ENCODE measurements around the gene KCNB1. TPM values are rescaled to one million over a fixed set of nuclear protein-coding genes. Genes with fewer than 3 reads are reported as not detected.

The KCNB1 gene
- polyA plus RNA-seq, 1 experiment, result 0.13 TPM

DNA sequence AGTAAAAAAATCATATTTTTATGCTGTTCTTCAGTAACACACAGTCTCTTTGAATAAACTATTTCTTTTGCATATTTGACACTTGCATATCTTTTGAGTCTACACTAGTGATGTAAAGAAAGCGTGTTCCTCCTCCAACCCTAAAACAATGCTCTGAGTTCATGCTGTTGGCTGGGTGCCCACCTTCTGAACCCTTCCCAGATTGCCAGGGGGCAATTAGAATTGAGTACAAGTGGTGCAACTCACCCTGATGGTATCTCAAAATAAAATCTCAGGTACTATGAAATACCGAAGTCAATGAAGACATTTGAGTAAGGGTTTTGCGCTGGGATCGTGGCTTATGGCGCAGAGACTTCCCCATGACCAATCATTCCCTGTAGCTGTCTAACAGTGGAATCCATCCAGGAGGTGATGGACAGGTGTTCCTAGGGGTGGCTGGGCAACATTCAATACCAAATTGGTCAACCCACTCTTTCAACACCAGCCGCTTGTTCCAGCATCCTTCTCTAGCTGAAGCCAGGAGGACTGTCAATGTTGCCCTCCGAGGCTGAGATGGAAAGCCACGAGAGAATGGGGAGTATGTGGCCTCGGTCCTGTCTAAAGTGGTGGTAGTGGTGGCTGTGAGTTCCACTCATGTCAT, 110.3 kb downstream of the KCNB1 start:
- peaks cover 10% of the 10 kb centered on the region for H3K27me3 ChIP-seq (ENCODE audit: control insufficient read depth, insufficient read depth, low read length)
- POLR2A ChIA-PET, result no interaction called here
- no peak overlapping the region for H3K4me3 ChIP-seq (ENCODE audit: low read depth, low read length)
- TF ChIP-seq, protein P1, sequence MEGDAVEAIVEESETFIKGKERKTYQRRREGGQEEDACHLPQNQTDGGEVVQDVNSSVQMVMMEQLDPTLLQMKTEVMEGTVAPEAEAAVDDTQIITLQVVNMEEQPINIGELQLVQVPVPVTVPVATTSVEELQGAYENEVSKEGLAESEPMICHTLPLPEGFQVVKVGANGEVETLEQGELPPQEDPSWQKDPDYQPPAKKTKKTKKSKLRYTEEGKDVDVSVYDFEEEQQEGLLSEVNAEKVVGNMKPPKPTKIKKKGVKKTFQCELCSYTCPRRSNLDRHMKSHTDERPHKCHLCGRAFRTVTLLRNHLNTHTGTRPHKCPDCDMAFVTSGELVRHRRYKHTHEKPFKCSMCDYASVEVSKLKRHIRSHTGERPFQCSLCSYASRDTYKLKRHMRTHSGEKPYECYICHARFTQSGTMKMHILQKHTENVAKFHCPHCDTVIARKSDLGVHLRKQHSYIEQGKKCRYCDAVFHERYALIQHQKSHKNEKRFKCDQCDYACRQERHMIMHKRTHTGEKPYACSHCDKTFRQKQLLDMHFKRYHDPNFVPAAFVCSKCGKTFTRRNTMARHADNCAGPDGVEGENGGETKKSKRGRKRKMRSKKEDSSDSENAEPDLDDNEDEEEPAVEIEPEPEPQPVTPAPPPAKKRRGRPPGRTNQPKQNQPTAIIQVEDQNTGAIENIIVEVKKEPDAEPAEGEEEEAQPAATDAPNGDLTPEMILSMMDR (IDR thresholded peaks at IDR 0.05; ENCODE audit: insufficient read depth, low read depth, low read length), result no peak
- CTCF ChIA-PET, result interaction anchor here (4.4 kb wide), 1 partner anchor 12 kb away, joined by 28 read pairs; no protein-coding TSS in a partner anchor
- H3K36me3 ChIP-seq (ENCODE audit: control insufficient read depth, insufficient read depth, low read length), result no peaks in the 10 kb centered on the region
- DNase-seq (ENCODE audit: low read depth), result no peak

DNA sequence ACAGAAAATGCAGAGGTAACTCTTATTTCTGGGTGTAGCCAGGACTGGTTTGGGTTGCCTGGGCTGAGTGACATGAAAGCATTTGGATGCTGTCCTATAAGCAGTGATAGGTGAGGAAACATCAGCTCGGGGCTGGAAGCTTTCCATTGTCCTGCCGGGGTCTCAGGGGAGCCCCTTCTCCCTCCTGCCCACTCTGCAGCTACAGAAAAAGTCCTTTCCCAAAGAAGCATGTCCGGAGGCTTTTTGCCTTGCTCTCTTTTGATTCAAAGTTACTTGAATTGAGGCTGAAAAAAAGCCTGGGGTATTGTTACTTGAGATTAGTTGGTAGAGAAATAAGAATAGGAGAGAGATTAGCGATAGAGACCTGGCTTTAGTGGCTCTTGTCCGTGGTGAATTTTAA, 113.9 kb downstream of the KCNB1 start:
- TF ChIP-seq, protein P1 (IDR thresholded peaks at IDR 0.05; ENCODE audit: insufficient read depth, low read depth, low read length), result no peak
- no peak for DNase-seq (ENCODE audit: low read depth)
- Histone ChIP-seq H3K4me3 (ENCODE audit: low read depth, low read length) (no peak overlapping the region), H3K36me3 (ENCODE audit: control insufficient read depth, insufficient read depth, low read length) (no peaks in the 10 kb centered on the region), H3K27me3 (ENCODE audit: control insufficient read depth, insufficient read depth, low read length) (peaks cover 14% of the 10 kb centered on the region)
- ChIA-PET POLR2A (no interaction called here), CTCF (interaction anchor here (0.6 to 1.3 kb wide), 4 partner anchors 11 to 115 kb away, joined by 3 to 4 read pairs (median 4); no protein-coding TSS in a partner anchor)

- Histone ChIP-seq H3K27me3 (ENCODE audit: control insufficient read depth, insufficient read depth, low read length) (peaks cover 14% of the 10 kb centered on the region), H3K36me3 (ENCODE audit: control insufficient read depth, insufficient read depth, low read length) (no peaks in the 10 kb centered on the region)
Observed at GRCh38 chr20:49367113-49367512, 115.4 kb downstream of the KCNB1 start.

GRCh38 chr20:49366687-49367086, 115.8 kb downstream of the KCNB1 start:
- H3K36me3 ChIP-seq (ENCODE audit: control insufficient read depth, insufficient read depth, low read length), result no peaks in the 10 kb centered on the region
- H3K27me3 ChIP-seq (ENCODE audit: control insufficient read depth, insufficient read depth, low read length), result peaks cover 14% of the 10 kb centered on the region
- POLR2A ChIA-PET, result no interaction called here
- CTCF ChIA-PET, result interaction anchor here (0.7 to 0.8 kb wide), 2 partner anchors 12 to 29 kb away, joined by 4 read pairs; no protein-coding TSS in a partner anchor
- DNase-seq (ENCODE audit: low read depth), result no peak
- no peak overlapping the region for H3K4me3 ChIP-seq (ENCODE audit: low read depth, low read length)
- TF ChIP-seq, protein P1 (IDR thresholded peaks at IDR 0.05; ENCODE audit: insufficient read depth, low read depth, low read length), result no peak

More at GRCh38 chr20:49367113-49367512, 115.4 kb downstream of the KCNB1 start:
- TF ChIP-seq, protein P1 (IDR thresholded peaks at IDR 0.05; ENCODE audit: insufficient read depth, low read depth, low read length), result no peak
- ChIA-PET POLR2A (no interaction called here), CTCF (interaction anchor here (0.7 to 0.8 kb wide), 2 partner anchors 11 to 29 kb away, joined by 4 read pairs; no protein-coding TSS in a partner anchor)
- no peak overlapping the region for H3K4me3 ChIP-seq (ENCODE audit: low read depth, low read length)
- DNase-seq (ENCODE audit: low read depth), result no peak

- peaks cover 4% of the 10 kb centered on the region; the same call in 1 of the 2 replicates for H3K27me3 ChIP-seq (ENCODE audit: control insufficient read depth, insufficient read depth, low read length)
- no peaks in the 10 kb centered on the region for H3K36me3 ChIP-seq (ENCODE audit: control insufficient read depth, insufficient read depth, low read length)
- ChIA-PET POLR2A (interaction anchor here (0.6 to 0.7 kb wide), 2 partner anchors 74 to 143 kb away, joined by 7 to 10 read pairs; no protein-coding TSS in a partner anchor), CTCF (interaction anchor here (0.8 to 1.2 kb wide), 3 partner anchors 19 to 123 kb away, joined by 3 read pairs; no protein-coding TSS in a partner anchor)
- TF ChIP-seq, protein P1 (IDR thresholded peaks at IDR 0.05; ENCODE audit: insufficient read depth, low read depth, low read length), result no peak
- DNase-seq (ENCODE audit: low read depth), result no peak
- no peak overlapping the region for H3K4me3 ChIP-seq (ENCODE audit: low read depth, low read length)
Observed at GRCh38 chr20:49361862-49362660, 120.4 kb downstream of the KCNB1 start.

Measured in BJ (cell line).